H54 (cell line): ENCODE data around the gene OPCML.

Experiments used
- DNase-seq: peaks from one replicate; pipeline ENCODE4 v3.0.0; 2011; ENCODE audit warnings: low spot score, mixed read lengths; ENCODE audit not compliant: insufficient read length
- FAIRE-seq: peaks from 3 replicates; lab custom pipeline; 2011; peaks lifted over from hg19 to GRCh38; lab: Jason Lieb, UNC
- POLR2A ChIP-seq: IDR thresholded peaks from 2 replicates; pipeline ENCODE4 v1.6.1; 2011; ENCODE audit warnings: low read depth, mild to moderate bottlenecking, low read length

Gene OPCML

DNA sequence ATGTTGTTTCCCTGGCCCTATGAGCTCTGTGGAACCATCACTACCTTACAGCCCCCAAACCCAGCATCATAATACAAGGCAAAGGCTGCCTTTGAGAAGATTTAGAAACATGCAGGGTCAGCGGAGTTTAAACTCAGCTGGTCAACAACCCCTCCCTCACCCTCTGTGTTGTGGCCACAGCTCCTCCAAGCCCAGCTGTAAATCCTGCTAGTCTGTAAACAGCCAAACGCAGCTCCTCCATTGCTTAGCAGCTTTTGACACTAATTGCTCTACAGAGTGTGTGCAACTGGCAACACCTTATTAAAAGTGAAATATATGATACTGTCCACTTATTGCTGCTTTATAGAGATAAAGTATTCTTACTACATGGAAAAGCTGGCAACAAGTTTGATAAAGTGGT lies 29.1 kb downstream of the OPCML start:
- no peak for DNase-seq
- no peak for TF ChIP-seq POLR2A
- no peak for FAIRE-seq

DNA sequence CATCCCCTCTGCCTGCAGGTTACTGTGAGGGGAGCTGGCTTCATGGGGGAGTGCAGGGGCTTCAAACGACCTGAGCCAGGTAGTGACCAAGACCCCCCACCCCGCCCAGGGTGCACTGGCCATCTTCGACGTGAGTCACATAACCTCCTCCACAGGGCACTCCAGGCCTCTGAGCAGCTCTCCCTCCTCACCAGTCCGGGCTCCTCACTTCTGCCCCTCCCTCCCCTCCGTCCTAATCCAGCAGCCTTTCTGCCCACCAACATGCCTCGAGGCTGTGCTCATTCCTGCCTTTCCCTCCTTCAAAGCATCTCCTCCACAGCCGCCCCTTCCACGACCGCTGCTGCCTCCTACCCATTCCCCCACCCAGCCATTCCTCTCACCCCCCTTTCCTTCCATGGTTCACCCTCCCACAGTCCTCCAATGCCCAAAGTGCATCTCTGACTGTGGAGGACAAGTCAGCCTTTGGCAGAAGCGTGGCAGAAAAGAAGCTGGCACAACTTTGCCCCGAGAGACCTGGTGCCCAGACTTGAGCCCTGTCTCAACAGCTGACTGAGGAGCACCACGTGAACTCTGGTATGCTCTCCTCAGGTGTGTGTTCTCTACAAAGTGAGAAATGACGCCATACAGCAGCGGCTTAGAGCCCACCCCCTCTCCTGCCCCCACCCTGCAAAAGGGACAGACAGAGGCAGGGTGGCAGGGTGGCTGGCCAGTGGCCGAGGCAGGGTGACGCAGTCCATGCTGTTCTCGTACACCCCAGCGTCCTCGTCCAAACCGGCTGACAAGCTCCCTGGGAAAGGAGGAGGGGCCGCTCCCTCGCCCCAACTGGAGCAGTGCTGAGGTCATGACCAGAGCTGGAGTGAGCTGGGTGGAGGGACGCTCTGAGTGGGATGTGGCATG lies 30.4 kb downstream of the OPCML start:
- TF ChIP-seq POLR2A, result no peak
- no peak for FAIRE-seq
- DNase-seq, result no peak

DNA sequence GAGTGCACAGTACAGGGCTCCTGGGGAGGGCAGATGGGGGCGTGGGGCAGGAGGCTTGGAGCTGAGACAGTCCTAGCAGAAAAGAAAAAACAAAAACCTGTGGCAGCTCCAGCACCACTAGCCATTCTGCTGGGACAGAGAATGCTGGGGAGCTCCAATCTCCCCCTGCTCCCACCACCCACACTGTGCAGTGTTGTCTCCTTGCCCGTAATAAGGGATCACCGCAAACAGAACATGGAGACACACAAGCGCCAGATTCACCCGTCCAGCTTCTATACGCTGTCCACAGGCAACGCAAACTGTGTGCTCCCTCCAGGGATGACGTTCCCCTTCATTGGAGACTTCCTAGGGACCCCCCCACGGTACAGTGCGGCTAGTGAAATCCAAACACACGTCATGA lies 31.4 kb downstream of the OPCML start:
- FAIRE-seq, result no peak
- no peak for TF ChIP-seq POLR2A
- no peak for DNase-seq

DNA sequence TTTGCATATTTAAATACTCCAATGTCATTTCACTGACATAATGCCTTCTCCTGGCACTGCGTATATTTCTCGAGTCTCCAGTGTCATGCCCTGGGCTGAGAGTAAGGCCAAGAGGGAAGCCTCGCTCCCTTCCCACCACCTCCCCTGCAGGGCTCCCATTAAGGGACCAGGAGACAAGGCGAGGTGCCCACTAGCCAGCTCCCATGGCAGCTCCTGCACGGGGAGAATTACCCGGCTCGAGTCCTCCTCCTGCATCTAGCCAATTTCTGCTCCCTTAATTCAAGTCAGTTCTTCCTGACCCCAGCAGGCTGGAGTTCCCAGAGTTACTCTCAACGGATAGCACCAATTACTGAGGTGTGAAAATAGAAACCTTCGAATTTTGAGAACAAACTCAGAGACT lies 31.9 kb downstream of the OPCML start:
- DNase-seq (no peak), FAIRE-seq (no peak)
- no peak for TF ChIP-seq POLR2A

DNA sequence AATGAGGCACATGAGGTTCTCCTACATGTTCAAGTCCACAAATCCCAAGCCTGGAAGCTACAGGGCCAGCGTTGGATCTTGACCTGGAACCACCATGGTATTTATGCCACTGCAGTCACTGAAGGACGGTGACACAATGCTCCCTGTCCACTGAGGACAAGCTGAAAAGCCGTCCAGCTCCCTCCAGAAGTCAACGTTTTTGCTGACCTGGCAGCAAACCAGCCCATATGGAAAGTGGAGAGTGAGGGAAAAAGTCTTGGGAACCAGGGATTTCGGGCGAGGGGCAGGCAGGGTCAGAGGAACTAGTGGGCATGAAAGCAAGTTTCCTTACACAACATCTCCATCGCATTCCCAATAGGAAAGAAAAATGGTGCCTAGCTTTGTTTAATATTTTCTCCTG lies 33.3 kb downstream of the OPCML start:
- no peak for TF ChIP-seq POLR2A
- FAIRE-seq (no peak), DNase-seq (no peak)

DNA sequence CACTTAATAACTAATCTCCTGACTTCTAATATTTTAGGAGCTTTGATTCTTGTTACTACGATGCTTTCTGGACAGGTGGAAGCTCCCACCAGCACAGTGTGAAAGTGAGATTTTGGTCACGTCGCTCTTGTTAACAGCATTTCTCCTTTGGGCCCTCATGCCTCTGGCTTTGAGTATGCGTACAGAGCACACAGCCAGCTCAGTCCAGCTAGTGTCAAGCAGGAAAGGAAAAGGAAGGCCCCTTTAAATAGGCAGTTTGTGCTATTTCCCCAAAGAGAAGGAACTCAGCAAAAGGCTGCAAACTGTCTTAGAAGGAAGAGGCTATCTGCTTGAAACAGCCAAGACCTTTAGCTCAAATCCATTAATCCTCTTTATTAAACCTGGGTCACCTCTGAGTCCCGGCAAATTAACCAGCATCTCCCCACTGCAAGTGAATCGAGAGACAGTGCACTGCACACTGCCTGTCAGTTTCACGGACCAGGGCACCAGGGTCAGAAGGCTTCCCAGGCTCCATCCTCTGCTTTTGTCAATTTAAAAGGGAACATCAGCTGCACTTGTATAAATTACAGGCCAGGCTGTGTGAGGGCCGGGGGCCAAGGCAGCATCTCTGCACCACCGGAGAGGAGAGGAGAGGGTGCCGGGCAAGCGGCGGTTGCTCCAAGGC lies 34.7 kb downstream of the OPCML start:
- FAIRE-seq, result no peak
- no peak for DNase-seq
- no peak for TF ChIP-seq POLR2A

DNA sequence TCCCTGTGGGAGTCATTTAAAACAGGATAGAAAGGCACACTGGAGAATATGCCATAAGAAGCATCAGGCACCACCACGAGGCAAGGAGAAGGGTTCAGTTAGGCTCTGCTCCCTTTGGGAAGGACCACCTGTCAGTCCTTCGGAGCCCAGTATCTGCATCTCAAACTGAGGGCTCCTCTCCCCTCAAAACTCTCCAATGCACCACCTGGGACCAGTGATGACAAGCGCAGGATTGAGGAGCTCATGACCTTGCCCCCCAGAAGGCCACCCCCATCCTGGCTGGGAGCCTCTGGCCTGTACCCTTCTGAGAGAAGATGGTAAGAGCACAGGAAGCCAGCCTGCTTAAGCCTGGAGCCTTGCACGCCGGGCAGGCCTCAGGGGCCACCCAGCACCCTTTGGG lies 39.4 kb downstream of the OPCML start:
- TF ChIP-seq POLR2A, result no peak
- FAIRE-seq (no peak), DNase-seq (no peak)

DNA sequence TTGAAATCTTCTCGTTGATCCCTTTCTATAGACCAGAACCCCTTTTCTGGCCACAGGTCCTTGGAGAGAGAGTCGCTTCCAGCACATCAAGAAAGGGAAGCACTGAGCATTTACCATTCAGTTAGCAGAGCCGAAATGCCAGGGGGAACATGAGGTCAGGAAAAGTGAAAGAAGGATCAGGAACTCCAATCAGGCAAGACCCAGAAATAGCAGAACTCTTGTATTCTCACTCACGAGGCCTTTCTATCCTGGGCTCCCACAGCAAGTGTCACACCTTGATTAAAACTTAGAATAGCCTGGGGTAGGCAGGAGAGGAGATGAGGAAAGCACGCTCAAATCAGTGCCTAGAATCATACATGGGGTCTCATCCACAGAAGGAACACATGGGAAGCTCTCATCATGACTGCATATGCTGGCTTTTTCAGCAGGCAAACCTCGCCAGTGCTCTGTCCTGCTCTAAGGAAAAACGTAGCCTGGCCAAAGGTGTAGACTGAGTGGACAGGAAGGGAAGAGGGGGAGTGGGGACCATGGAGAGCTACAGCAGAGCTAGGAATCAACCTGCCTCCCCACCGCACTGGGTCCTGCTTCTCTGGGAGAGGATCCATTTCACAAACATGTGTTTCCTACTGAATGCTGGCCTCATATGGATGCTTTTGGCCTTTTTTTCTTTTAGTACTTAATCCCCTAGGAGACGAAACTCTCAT lies 40.5 kb downstream of the OPCML start:
- no peak for TF ChIP-seq POLR2A
- DNase-seq (no peak), FAIRE-seq (no peak)

DNA sequence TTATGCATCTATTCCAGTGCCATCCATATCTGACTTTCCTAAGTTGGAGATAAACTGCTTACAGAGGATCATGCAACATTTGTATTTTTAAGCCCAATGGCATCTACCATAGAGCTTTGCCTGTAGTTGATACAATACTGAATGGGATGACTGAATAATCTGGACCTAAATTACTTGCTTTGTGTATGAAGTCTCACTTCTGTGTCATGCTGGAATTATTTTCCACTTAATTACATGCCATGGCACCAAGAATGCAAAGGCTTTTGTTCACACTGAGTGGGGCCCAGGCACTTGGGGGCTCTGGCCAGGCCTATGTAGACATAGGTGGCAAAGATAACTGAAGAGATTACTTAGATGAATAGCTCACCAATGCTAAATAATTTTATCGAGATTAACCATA lies 51.6 kb downstream of the OPCML start:
- no peak for FAIRE-seq
- TF ChIP-seq POLR2A, result no peak
- no peak for DNase-seq

DNA sequence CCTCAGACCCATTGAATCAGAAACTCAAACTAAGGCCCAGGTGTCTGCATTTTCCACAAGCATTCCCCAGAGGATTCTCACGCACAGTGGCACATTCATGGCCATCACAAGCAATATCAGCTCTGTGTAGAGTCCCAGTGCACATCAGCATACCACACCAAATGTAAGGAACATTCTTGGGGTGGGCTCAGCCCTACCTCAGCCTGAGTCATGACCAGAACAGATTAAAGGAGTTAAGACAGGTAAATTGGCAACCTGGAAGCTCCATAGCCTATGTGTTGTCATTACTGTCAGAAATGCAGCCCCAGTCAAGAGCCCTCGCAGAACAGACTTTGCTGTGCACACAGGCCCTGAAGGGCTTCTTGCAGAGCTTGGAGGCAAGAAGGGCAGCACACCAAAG lies 53.1 kb downstream of the OPCML start:
- FAIRE-seq (no peak), DNase-seq (no peak)
- TF ChIP-seq POLR2A, result no peak

DNA sequence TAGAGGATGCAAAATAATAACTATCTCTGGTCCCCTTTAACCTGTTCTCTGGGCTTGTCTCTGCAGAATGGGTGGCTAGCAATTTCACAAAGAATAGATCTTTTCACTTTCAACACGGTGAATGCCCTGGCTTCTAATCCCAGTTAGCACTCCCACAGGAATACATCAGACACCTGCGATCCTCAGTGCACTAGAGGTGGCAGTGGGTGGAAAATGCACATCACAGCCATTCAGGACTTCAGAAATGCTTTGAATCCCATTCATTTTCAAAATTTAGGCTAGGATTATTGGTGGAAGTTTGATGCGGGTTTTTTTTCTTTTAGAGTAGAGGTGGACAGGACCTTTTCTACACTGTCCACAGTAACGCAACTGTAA lies 55.1 kb downstream of the OPCML start:
- no peak for FAIRE-seq
- no peak for DNase-seq
- TF ChIP-seq POLR2A, result no peak

DNA sequence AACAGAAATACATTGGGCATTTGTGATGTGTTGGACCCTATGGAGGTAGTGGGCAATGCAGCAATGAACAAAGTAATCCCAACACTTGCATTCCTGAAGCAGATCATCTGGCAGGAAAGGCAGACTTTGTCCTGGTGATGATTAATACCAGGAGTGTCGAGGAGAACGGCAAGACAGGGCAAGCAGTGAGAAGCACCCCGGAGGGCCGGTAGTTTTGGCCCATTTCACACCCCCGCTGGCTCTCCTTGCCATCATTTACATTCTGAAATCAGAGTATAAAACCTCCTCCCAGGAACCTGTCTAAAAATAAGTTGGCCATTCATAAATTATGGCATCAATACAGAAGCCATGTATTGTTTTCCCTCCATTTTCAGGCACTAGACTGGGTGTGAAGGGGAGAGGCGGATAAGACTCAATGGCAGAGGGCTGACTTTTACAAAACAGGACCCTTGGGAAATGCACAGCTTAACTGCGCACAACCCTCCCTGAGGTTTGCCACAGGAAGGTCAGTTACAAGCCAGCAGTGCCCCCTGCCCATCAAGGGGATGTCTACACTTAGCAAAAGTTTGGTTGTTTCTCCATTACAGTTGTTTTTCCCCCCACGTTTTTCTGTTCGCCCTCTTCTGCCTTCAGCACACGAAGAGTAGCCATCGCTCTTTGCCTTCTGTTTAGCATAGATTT lies 55.6 kb downstream of the OPCML start:
- DNase-seq, result no peak
- no peak for FAIRE-seq
- no peak for TF ChIP-seq POLR2A

DNA sequence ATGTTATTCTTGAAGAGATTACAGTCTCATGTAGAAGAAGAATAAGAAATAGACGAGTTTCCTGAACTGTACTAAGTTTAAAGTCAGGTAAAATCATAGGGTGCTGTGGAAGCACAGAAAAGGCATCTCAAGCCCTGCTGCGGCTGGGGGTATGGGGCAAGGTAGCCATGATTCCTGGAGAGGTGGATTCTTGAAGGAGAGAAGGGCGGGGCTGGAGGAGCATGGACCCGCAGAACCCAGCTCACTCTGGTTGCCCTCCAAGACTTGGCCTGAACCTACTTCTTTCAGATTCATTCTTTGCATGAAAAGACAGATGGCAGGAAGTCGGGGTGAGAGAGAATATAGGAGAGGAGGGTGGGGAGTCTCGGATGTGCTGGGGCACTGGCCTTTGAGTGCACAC lies 57.8 kb downstream of the OPCML start:
- no peak for DNase-seq
- TF ChIP-seq POLR2A, result no peak
- no peak for FAIRE-seq

DNA sequence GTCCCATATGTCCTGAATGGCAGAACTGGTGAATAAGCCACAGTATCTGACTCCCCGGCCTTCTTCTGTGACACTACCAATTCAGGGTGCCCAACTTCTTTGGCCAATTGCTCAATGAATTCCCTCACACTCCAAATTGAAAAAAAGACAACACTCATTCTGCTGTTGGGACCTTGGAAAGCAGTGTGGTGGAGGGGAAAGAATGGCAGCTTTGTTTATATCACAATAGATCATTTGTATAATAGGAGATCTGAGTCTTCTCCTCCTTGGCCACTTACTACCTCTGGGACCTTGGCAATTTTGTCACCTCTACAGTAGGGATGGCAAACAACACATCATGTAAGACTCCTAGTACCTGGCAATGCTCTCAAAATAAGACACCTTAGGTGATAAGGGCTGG lies 64.6 kb downstream of the OPCML start:
- TF ChIP-seq POLR2A, result no peak
- DNase-seq (no peak), FAIRE-seq (no peak)
